KOPT-K1 (cell line): ENCODE data around the gene WDR45.
A peak's percentile ranks its signal among the peaks of the same experiment; 100 is the strongest.

ENCODE experiments used
- H3K27ac ChIP-seq: fragments of 200-600 bp; sonication (generic); 2 replicates; pipeline ENCODE4 v1.5.1; 2016; ENCODE audit warnings: antibody characterized with exemption, mild to moderate bottlenecking, low read depth, low read length; ENCODE audit not compliant: poor library complexity, severe bottlenecking
- H3K36me3 ChIP-seq: fragments of 200-600 bp; sonication (generic); 2 replicates; pipeline ENCODE4 v1.5.1; 2017; ENCODE audit warnings: antibody characterized with exemption, mild to moderate bottlenecking, low read length, moderate library complexity; ENCODE audit not compliant: insufficient read depth
- H3K9me3 ChIP-seq: fragments of 200-600 bp; sonication (generic); 2 replicates; pipeline ENCODE4 v1.5.1; 2017; ENCODE audit warnings: antibody characterized with exemption, low read length, mild to moderate bottlenecking; ENCODE audit not compliant: insufficient read depth, poor library complexity, severe bottlenecking

Gene WDR45

GRCh38 chrX:49066278-49066677 is 13.4 kb downstream of the WDR45 start:
- Histone ChIP-seq H3K9me3 (no peaks in the 10 kb centered on the region), H3K27ac (no peak overlapping the region), H3K36me3 (peaks cover 11% of the 10 kb centered on the region; the same call in 1 of the 2 replicates)

GRCh38 chrX:49064735-49065134 is 15.0 kb downstream of the WDR45 start:
- Histone ChIP-seq H3K9me3 (no peaks in the 10 kb centered on the region), H3K36me3 (peaks cover 11% of the 10 kb centered on the region; the same call in 1 of the 2 replicates), H3K27ac (no peak overlapping the region)

- H3K9me3 ChIP-seq, result no peaks in the 10 kb centered on the region
- peaks cover 11% of the 10 kb centered on the region; the same call in 1 of the 2 replicates for H3K36me3 ChIP-seq
- H3K27ac ChIP-seq, result no peak overlapping the region
These were observed 15.4 kb downstream of the WDR45 start for GRCh38 chrX:49064303-49064702.

GRCh38 chrX:49063715-49064114 is 16.0 kb downstream of the WDR45 start:
- no peaks in the 10 kb centered on the region for H3K9me3 ChIP-seq
- peaks cover 11% of the 10 kb centered on the region; the same call in 1 of the 2 replicates for H3K36me3 ChIP-seq
- no peak overlapping the region for H3K27ac ChIP-seq

- H3K9me3 ChIP-seq, result no peaks in the 10 kb centered on the region
- peaks cover 11% of the 10 kb centered on the region; the same call in 1 of the 2 replicates for H3K36me3 ChIP-seq
- no peak overlapping the region for H3K27ac ChIP-seq
These were observed 17.8 kb downstream of the WDR45 start for GRCh38 chrX:49061916-49062315.

- H3K9me3 ChIP-seq, result no peaks in the 10 kb centered on the region
- H3K27ac ChIP-seq, result no peak overlapping the region
- peaks cover 11% of the 10 kb centered on the region; the same call in 1 of the 2 replicates for H3K36me3 ChIP-seq
These were observed 18.2 kb downstream of the WDR45 start for GRCh38 chrX:49061490-49061889.

GRCh38 chrX:49060914-49061313 is 18.8 kb downstream of the WDR45 start:
- H3K9me3 ChIP-seq, result no peaks in the 10 kb centered on the region
- H3K27ac ChIP-seq, result no peak overlapping the region

GRCh38 chrX:49059681-49060085 is 20.0 kb downstream of the WDR45 start:
- peaks cover 4% of the 10 kb centered on the region; the same call in 1 of the 2 replicates for H3K36me3 ChIP-seq
- no peak overlapping the region for H3K27ac ChIP-seq
- H3K9me3 ChIP-seq, result no peaks in the 10 kb centered on the region

More at GRCh38 chrX:49060914-49061313, 18.8 kb downstream of the WDR45 start:
- H3K36me3 ChIP-seq, result peaks cover 6% of the 10 kb centered on the region; the same call in 1 of the 2 replicates

GRCh38 chrX:49059201-49059600 is 20.5 kb downstream of the WDR45 start:
- Histone ChIP-seq H3K36me3 (peaks cover 4% of the 10 kb centered on the region; the same call in 1 of the 2 replicates), H3K27ac (no peak overlapping the region), H3K9me3 (no peaks in the 10 kb centered on the region)

GRCh38 chrX:49058794-49059193 is 20.9 kb downstream of the WDR45 start, which contains the start of gene CCDC120:
CCDC120 (plus strand) TSS chrX:49058999; CDS start chrX:49062042, 3,043 bp downstream.
- H3K9me3 ChIP-seq, result no peaks in the 10 kb centered on the region
- peaks cover 2% of the 10 kb centered on the region; the same call in 1 of the 2 replicates for H3K36me3 ChIP-seq
- H3K27ac ChIP-seq, result no peak within 1 kb of the TSS

GRCh38 chrX:49054073-49054762 is 25.5 kb downstream of the WDR45 start:
- Histone ChIP-seq H3K36me3 (no peaks in the 10 kb centered on the region; the same call in 1 of the 2 replicates), H3K27ac (peak overlapping the region; percentile 80), H3K9me3 (no peaks in the 10 kb centered on the region)

GRCh38 chrX:49053223-49054072 is 26.2 kb downstream of the WDR45 start:
- H3K9me3 ChIP-seq, result no peaks in the 10 kb centered on the region
- peak overlapping the region; percentile 80 for H3K27ac ChIP-seq
- H3K36me3 ChIP-seq, result no peaks in the 10 kb centered on the region; the same call in 1 of the 2 replicates

- H3K9me3 ChIP-seq, result no peaks in the 10 kb centered on the region
- H3K27ac ChIP-seq, result no peak overlapping the region
- H3K36me3 ChIP-seq, result peaks cover 5% of the 10 kb centered on the region; the same call in 1 of the 2 replicates
These were observed 35.8 kb downstream of the WDR45 start for GRCh38 chrX:49043987-49044281.

- peaks cover 9% of the 10 kb centered on the region; the same call in 1 of the 2 replicates for H3K36me3 ChIP-seq
- peak within 1 kb of the TSS; percentile 72 for H3K27ac ChIP-seq
- no peaks in the 10 kb centered on the region for H3K9me3 ChIP-seq
These were observed 36.3 kb downstream of the WDR45 start, which contains the start of gene TFE3 for GRCh38 chrX:49043220-49043986. TFE3 (minus strand) TSS chrX:49043357; CDS start chrX:49043226, 131 bp downstream.
